Activated naive CD8-positive, alpha-beta T cell (primary cell): Measurements from ENCODE around the gene PARD3B.

Experiments used
- H3K27ac Mint-ChIP-seq: one replicate; pipeline ENCODE4 v1.8.0; 2021; ENCODE audit warnings: mixed read lengths
- H3K27me3 Mint-ChIP-seq: one replicate; pipeline ENCODE4 v1.8.0; 2021; ENCODE audit warnings: mixed read lengths
- H3K36me3 Mint-ChIP-seq: one replicate; pipeline ENCODE4 v1.8.0; 2021; ENCODE audit warnings: mixed read lengths
- H3K4me1 Mint-ChIP-seq: one replicate; pipeline ENCODE4 v1.8.0; 2021; ENCODE audit warnings: low read depth, mixed read lengths
- H3K4me3 Mint-ChIP-seq: one replicate; pipeline ENCODE4 v1.8.0; 2021; ENCODE audit warnings: mild to moderate bottlenecking, mixed read lengths
- H3K9me3 Mint-ChIP-seq: one replicate; pipeline ENCODE4 v1.8.0; 2021; ENCODE audit warnings: low read depth, mixed read lengths

PARD3B gene

GRCh38 chr2:205401511-205401910, 856.2 kb downstream of the PARD3B start:
- H3K4me1 Mint-ChIP-seq, result no peaks in the 10 kb centered on the region

GRCh38 chr2:205402011-205402410, 856.7 kb downstream of the PARD3B start:
- H3K4me1 Mint-ChIP-seq, result no peaks in the 10 kb centered on the region

More at GRCh38 chr2:205401511-205401910, 856.2 kb downstream of the PARD3B start:
- no peak overlapping the region for H3K27ac Mint-ChIP-seq
- no peak overlapping the region for H3K4me3 Mint-ChIP-seq
- H3K9me3 Mint-ChIP-seq, result no peaks in the 10 kb centered on the region
- no peaks in the 10 kb centered on the region for H3K36me3 Mint-ChIP-seq
- no peaks in the 10 kb centered on the region for H3K27me3 Mint-ChIP-seq

DNA sequence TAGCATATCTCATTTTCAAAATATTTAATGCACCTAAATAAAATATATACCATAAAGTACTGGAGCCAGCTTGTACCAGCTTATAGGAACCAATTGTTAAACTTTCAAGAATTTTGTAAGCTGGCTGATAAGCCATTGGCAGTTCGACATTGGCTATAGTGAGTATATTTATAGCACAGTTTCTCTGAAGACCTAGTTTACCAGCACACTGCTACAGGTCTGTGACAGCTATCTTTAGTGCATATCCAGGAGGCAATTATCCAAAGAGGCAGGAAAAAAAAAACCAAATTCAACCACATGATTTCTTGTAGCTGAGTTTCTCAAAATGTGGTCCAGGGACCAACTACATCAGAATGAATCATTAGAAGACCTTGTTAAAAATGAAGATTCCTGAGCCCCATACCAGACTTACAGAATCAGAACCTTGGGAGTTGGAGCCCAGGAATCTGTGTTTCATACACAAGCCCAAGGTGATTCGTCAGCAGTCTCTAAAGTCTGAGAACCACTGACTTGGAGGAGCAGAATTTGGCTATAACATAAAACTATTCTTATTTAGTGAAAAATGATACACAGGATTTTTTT, 858.1 kb downstream of the PARD3B start:
- Mint-ChIP-seq H3K27me3 (no peaks in the 10 kb centered on the region), H3K4me3 (no peak overlapping the region), H3K36me3 (no peaks in the 10 kb centered on the region), H3K9me3 (no peaks in the 10 kb centered on the region), H3K4me1 (no peaks in the 10 kb centered on the region), H3K27ac (no peak overlapping the region)

More at GRCh38 chr2:205402011-205402410, 856.7 kb downstream of the PARD3B start:
- Mint-ChIP-seq H3K36me3 (no peaks in the 10 kb centered on the region), H3K27ac (no peak overlapping the region), H3K9me3 (no peaks in the 10 kb centered on the region), H3K4me3 (no peak overlapping the region), H3K27me3 (no peaks in the 10 kb centered on the region)

GRCh38 chr2:205405194-205405593, 859.9 kb downstream of the PARD3B start:
- no peak overlapping the region for H3K27ac Mint-ChIP-seq
- no peaks in the 10 kb centered on the region for H3K36me3 Mint-ChIP-seq
- no peaks in the 10 kb centered on the region for H3K9me3 Mint-ChIP-seq
- H3K27me3 Mint-ChIP-seq, result no peaks in the 10 kb centered on the region
- H3K4me1 Mint-ChIP-seq, result no peaks in the 10 kb centered on the region
- no peak overlapping the region for H3K4me3 Mint-ChIP-seq

DNA sequence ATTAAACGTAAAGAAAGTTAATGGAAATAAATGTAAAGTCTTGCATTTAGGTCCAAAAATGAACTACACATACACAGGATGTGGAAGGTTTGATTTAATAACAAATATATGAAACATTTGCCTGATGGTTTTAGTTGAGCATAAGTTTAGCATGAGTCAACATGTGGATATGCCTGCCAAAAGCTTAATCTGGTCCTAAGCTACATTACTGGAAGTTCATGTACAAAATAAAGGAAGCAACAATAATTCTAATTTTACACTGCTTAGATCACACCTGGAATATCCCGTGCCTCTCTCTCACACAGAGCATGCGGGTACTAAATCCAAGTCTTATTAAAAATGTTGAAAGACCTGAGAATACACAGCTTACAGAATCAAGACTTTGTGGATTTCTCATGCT, 860.5 kb downstream of the PARD3B start:
- Mint-ChIP-seq H3K4me3 (no peak overlapping the region), H3K27ac (no peak overlapping the region), H3K36me3 (no peaks in the 10 kb centered on the region), H3K9me3 (no peaks in the 10 kb centered on the region), H3K4me1 (no peaks in the 10 kb centered on the region), H3K27me3 (no peaks in the 10 kb centered on the region)

- Mint-ChIP-seq H3K27me3 (peaks cover 1% of the 10 kb centered on the region), H3K36me3 (no peaks in the 10 kb centered on the region), H3K4me1 (no peaks in the 10 kb centered on the region), H3K27ac (no peak overlapping the region), H3K4me3 (no peak overlapping the region), H3K9me3 (no peaks in the 10 kb centered on the region)
These were observed 862.7 kb downstream of the PARD3B start for GRCh38 chr2:205407984-205408383.

GRCh38 chr2:205408696-205409095, 863.4 kb downstream of the PARD3B start:
- no peaks in the 10 kb centered on the region for H3K36me3 Mint-ChIP-seq
- H3K27me3 Mint-ChIP-seq, result peaks cover 1% of the 10 kb centered on the region
- H3K4me3 Mint-ChIP-seq, result no peak overlapping the region
- no peak overlapping the region for H3K27ac Mint-ChIP-seq
- no peaks in the 10 kb centered on the region for H3K9me3 Mint-ChIP-seq
- no peaks in the 10 kb centered on the region for H3K4me1 Mint-ChIP-seq

- H3K27me3 Mint-ChIP-seq, result peaks cover 1% of the 10 kb centered on the region
- no peak overlapping the region for H3K27ac Mint-ChIP-seq
- no peaks in the 10 kb centered on the region for H3K4me1 Mint-ChIP-seq
- no peaks in the 10 kb centered on the region for H3K36me3 Mint-ChIP-seq
- H3K4me3 Mint-ChIP-seq, result no peak overlapping the region
- no peaks in the 10 kb centered on the region for H3K9me3 Mint-ChIP-seq
These were observed 864.1 kb downstream of the PARD3B start for GRCh38 chr2:205409411-205409810.

DNA sequence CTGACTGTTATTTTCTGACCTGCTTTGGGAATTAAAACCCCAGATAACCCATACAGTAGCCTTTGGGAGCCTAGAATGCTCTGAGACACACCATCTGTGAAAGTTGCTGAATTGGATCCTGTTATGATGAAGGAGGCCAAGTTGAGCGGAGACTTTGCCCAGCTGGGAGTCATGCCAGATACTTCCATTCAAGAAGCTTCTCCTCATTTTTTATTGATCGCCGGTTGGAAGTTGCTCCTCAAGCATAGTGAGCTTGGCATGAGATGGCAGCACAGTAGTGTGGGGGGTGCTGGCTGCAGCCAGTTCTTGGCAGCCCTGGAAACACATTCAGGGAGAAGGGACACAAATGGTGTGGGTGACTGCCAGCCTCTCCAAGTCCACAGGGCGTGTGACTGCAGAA, 866.3 kb downstream of the PARD3B start:
- Mint-ChIP-seq H3K27ac (no peak overlapping the region), H3K9me3 (no peaks in the 10 kb centered on the region), H3K4me1 (no peaks in the 10 kb centered on the region), H3K4me3 (no peak overlapping the region), H3K36me3 (no peaks in the 10 kb centered on the region), H3K27me3 (peaks cover 1% of the 10 kb centered on the region)

- Mint-ChIP-seq H3K27ac (no peak overlapping the region), H3K9me3 (no peaks in the 10 kb centered on the region), H3K4me1 (no peaks in the 10 kb centered on the region), H3K4me3 (no peak overlapping the region), H3K27me3 (no peaks in the 10 kb centered on the region), H3K36me3 (no peaks in the 10 kb centered on the region)
These were observed 879.1 kb downstream of the PARD3B start for GRCh38 chr2:205424326-205424725.

DNA sequence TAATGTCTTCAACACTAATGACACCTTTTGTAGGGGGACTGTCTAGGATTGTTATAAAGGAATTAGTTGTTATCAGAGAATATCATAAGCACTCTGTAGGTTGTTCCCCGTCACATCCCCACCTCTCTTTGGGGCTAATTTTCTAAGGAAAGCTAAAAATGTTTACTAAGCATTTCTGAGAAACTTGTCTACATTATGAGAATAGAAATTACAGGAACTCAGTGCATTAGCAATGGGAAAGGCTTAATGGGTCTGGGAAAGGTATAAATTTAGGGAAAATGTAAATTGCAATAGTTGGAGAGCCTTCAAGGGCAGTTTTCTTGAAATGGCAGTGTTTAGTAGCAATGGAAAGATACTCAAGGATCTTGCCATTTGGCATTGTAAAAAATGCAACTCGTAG, 879.8 kb downstream of the PARD3B start:
- Mint-ChIP-seq H3K4me3 (no peak overlapping the region), H3K36me3 (no peaks in the 10 kb centered on the region), H3K4me1 (no peaks in the 10 kb centered on the region), H3K27ac (no peak overlapping the region), H3K27me3 (no peaks in the 10 kb centered on the region), H3K9me3 (no peaks in the 10 kb centered on the region)

GRCh38 chr2:205427112-205427511, 881.8 kb downstream of the PARD3B start:
- Mint-ChIP-seq H3K4me1 (no peaks in the 10 kb centered on the region), H3K4me3 (no peak overlapping the region), H3K36me3 (no peaks in the 10 kb centered on the region), H3K27me3 (no peaks in the 10 kb centered on the region), H3K27ac (no peak overlapping the region), H3K9me3 (no peaks in the 10 kb centered on the region)

GRCh38 chr2:205428811-205429210, 883.5 kb downstream of the PARD3B start:
- H3K9me3 Mint-ChIP-seq, result no peaks in the 10 kb centered on the region
- no peak overlapping the region for H3K4me3 Mint-ChIP-seq
- no peaks in the 10 kb centered on the region for H3K27me3 Mint-ChIP-seq
- H3K4me1 Mint-ChIP-seq, result no peaks in the 10 kb centered on the region
- H3K36me3 Mint-ChIP-seq, result no peaks in the 10 kb centered on the region
- H3K27ac Mint-ChIP-seq, result no peak overlapping the region

GRCh38 chr2:205435970-205436369, 890.7 kb downstream of the PARD3B start:
- Mint-ChIP-seq H3K36me3 (no peaks in the 10 kb centered on the region), H3K4me3 (no peak overlapping the region), H3K9me3 (no peaks in the 10 kb centered on the region), H3K4me1 (no peaks in the 10 kb centered on the region), H3K27me3 (no peaks in the 10 kb centered on the region), H3K27ac (no peak overlapping the region)

DNA sequence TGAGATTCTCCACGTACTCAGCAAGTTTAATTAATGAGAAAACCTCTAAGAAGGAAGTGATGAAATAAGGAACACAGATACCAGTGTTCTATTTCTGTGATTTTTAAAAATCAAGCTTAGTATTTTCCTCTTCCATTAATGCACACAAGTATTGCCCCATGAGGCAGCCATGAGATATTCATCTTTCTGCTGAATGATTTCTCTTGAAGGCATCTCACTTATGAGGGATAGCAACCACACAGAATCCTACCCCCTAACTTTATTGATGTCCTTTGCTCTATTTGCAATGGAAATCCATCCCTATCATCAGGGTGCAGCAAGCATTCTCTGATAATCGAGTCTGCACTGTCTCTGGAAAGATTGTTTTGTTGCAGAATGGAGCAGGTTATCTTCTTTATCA, 893.0 kb downstream of the PARD3B start:
- Mint-ChIP-seq H3K9me3 (no peaks in the 10 kb centered on the region), H3K4me3 (no peak overlapping the region), H3K4me1 (no peaks in the 10 kb centered on the region), H3K27ac (no peak overlapping the region), H3K27me3 (no peaks in the 10 kb centered on the region), H3K36me3 (no peaks in the 10 kb centered on the region)

DNA sequence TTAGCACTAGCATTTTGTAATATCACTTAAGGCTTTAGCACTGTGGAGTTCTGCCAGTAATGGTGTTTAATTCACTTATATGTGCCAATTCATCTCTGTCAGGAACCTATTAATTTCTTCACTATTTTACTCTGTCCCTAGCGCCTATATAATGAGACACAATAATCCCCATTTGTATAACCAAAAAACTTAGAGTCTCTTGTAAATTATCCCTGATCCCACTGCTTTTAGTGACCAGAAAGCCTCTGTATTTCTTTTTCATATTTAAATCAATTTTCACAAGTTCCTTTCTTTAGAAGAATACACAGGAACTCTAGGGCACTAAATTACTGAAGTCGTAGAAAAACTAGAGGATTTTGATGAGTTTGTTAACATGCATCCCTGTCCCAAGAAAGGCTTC, 894.3 kb downstream of the PARD3B start:
- no peaks in the 10 kb centered on the region for H3K4me1 Mint-ChIP-seq
- peaks cover 3% of the 10 kb centered on the region for H3K27me3 Mint-ChIP-seq
- H3K27ac Mint-ChIP-seq, result no peak overlapping the region
- H3K9me3 Mint-ChIP-seq, result no peaks in the 10 kb centered on the region
- no peak overlapping the region for H3K4me3 Mint-ChIP-seq
- no peaks in the 10 kb centered on the region for H3K36me3 Mint-ChIP-seq
